AG04449 (cell line): ENCODE data around the gene CLCA1.

Source experiments
- CTCF ChIA-PET: fragments of 350-600 bp; formaldehyde crosslinking; extraction: SDS; loops from one replicate; lab custom pipeline; 2021; ENCODE audit warnings: antibody characterized with exemption; lab: Yijun Ruan, JAX
- POLR2A ChIA-PET: fragments of 400-600, 350-600 bp; formaldehyde crosslinking; extraction: SDS; loops from one replicate; lab custom pipeline; 2020; ENCODE audit warnings: antibody characterized with exemption, inconsistent platforms; lab: Yijun Ruan, JAX
- DNase-seq: peaks from one replicate; pipeline ENCODE4 v3.0.0-alpha.2; 2010; ENCODE audit warnings: low read depth, low spot score
- H3K4me3 ChIP-seq: 2 replicates; pipeline ENCODE4 v1.5.1; 2011; ENCODE audit warnings: low read depth, mild to moderate bottlenecking, control low read depth, low read length
- CTCF ChIP-seq: IDR thresholded peaks from one replicate; pipeline ENCODE4 v1.5.1; 2011; ENCODE audit warnings: mild to moderate bottlenecking, moderate library complexity, low read length, control low read depth, inconsistent platforms; ENCODE audit not compliant: insufficient read depth; ENCODE audit errors: missing control alignments

The CLCA1 gene

GRCh38 chr1:86489242-86489878 lies 20.6 kb downstream of the CLCA1 start:
- no peak overlapping the region for H3K4me3 ChIP-seq
- CTCF ChIA-PET = interaction anchor here (7.9 to 8.2 kb wide), 2 partner anchors 13 to 15 kb away, joined by 57 to 112 read pairs; no protein-coding TSS in a partner anchor
- DNase-seq = no peak
- POLR2A ChIA-PET = no interaction called here
- no peak for TF ChIP-seq CTCF

GRCh38 chr1:86491171-86491950 lies 22.6 kb downstream of the CLCA1 start:
- TF ChIP-seq CTCF = no peak
- ChIA-PET CTCF (interaction anchor here (0.8 to 8.2 kb wide), 4 partner anchors 11 to 18 kb away, joined by 3 to 112 read pairs (median 30); no protein-coding TSS in a partner anchor), POLR2A (no interaction called here)
- H3K4me3 ChIP-seq = no peak overlapping the region
- DNase-seq = no peak

DNA sequence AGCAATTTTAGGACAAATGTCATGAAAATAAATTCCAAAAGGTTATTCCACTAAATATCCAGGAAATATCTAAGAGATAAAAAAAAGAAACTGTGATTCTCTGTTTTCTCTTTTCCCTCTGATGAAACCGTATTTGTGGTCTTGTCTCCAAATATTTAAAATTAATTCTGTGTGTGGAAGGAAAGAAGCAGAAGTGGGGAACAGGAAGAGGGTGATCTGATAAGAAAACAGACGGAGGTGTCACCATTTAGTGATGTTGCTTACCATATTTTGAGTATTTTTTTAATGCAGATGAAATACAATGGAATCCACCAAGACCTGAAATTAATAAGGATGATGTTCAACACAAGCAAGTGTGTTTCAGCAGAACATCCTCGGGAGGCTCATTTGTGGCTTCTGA lies 29.6 kb downstream of the CLCA1 start:
- TF ChIP-seq CTCF = no peak
- no peak overlapping the region for H3K4me3 ChIP-seq
- POLR2A ChIA-PET = no interaction called here
- no peak for DNase-seq
- CTCF ChIA-PET = interaction anchor here (2.9 to 12.2 kb wide), 7 partner anchors 11 to 122 kb away, joined by 16 to 198 read pairs (median 30); no protein-coding TSS in a partner anchor

GRCh38 chr1:86499987-86500593 lies 31.4 kb downstream of the CLCA1 start:
- POLR2A ChIA-PET = interaction anchor here (1.0 kb wide), 1 partner anchor 205 kb away, joined by 3 read pairs; no protein-coding TSS in a partner anchor
- CTCF ChIA-PET = interaction anchor here (0.6 to 12.2 kb wide), 30 partner anchors 9 to 1991 kb away, joined by 3 to 198 read pairs (median 4); partner anchors contain the start of genes ODF2L and SH3GLB1
- DNase-seq = no peak
- no peak overlapping the region for H3K4me3 ChIP-seq
- peak; percentile 33 for TF ChIP-seq CTCF

- H3K4me3 ChIP-seq = no peak overlapping the region
- CTCF ChIA-PET = interaction anchor here (0.6 to 12.2 kb wide), 28 partner anchors 8 to 1991 kb away, joined by 3 to 198 read pairs (median 4); partner anchors contain the start of genes ODF2L and SH3GLB1
- no peak for TF ChIP-seq CTCF
- DNase-seq = no peak
- POLR2A ChIA-PET = interaction anchor here (1.0 kb wide), 1 partner anchor 205 kb away, joined by 3 read pairs; no protein-coding TSS in a partner anchor
Measured at GRCh38 chr1:86500714-86501113, 32.0 kb downstream of the CLCA1 start.
